Measurements from ENCODE around the gene SLC17A5. TPM values are rescaled to one million over a fixed set of nuclear protein-coding genes. Genes with fewer than 3 reads are reported as not detected.

The SLC17A5 gene
- total and polyA plus RNA-seq, 9 of the 15 experiments (the other 6 are each of a cell fraction or from before 2014, with no cell fraction given): 1.3 to 7.2 (median 3.4) TPM

GRCh38 chr6:73580247-73581149, 73.3 kb downstream of the SLC17A5 start (continued):
- no peak for TF ChIP-seq CBX1 (IDR thresholded peaks at IDR 0.05; ENCODE audit: low read depth)
- TF ChIP-seq JUNB (CRISPR knock-in tag; conservative IDR thresholded peaks at IDR 0.05): no peak
- TF ChIP-seq ZBTB40 (IDR thresholded peaks at IDR 0.05): peak; percentile 54; the same call in 1 of the 2 replicates
- no peak for TF ChIP-seq ZBTB40 (CRISPR knock-in tag; IDR thresholded peaks at IDR 0.05)
- TF ChIP-seq IRF1 (CRISPR knock-in tag; IDR thresholded peaks at IDR 0.05; ENCODE audit: borderline replicate concordance): no peak
- TF ChIP-seq LARP7 (IDR thresholded peaks at IDR 0.05): 0 out of 2 replicates have a peak, but pooled peaks have one; percentile 44
- peak; percentile 8 for TF ChIP-seq FOS (IDR thresholded peaks at IDR 0.05; ENCODE audit: extremely low read depth, insufficient read length)
- no peak for TF ChIP-seq RBM14 (IDR thresholded peaks at IDR 0.05; ENCODE audit: borderline replicate concordance, insufficient read depth, low read depth, low read length)
- TF ChIP-seq ZBTB1 (CRISPR knock-in tag; IDR thresholded peaks at IDR 0.05; ENCODE audit: borderline replicate concordance, low read depth): no peak
- TF ChIP-seq ZNF740 (CRISPR knock-in tag; IDR thresholded peaks at IDR 0.05): no peak
- no peak for TF ChIP-seq ZNF740 (tag; IDR thresholded peaks at IDR 0.05)
- TF ChIP-seq FOXM1 (IDR thresholded peaks at IDR 0.05; ENCODE audit: low read depth): 0 out of 2 replicates have a peak, but pooled peaks have one; percentile 10
- TF ChIP-seq FOXM1 (CRISPR knock-in tag; IDR thresholded peaks at IDR 0.05; ENCODE audit: low read depth): no peak
- no peak for TF ChIP-seq PHF21A (IDR thresholded peaks at IDR 0.05; ENCODE audit: borderline replicate concordance, low read depth)
- TF ChIP-seq POLR2B (IDR thresholded peaks at IDR 0.05; ENCODE audit: low read depth, partially characterized antibody): peak; percentile 43
- TF ChIP-seq ZNF133 (CRISPR knock-in tag; IDR thresholded peaks at IDR 0.05): no peak
- TF ChIP-seq MCM3 (IDR thresholded peaks at IDR 0.05): no peak

All from K562 (cell line).